Measurements from ENCODE around the gene AGPAT2.
A peak's percentile ranks its signal among the peaks of the same experiment; 100 is the strongest.

AGPAT2 gene

DNA sequence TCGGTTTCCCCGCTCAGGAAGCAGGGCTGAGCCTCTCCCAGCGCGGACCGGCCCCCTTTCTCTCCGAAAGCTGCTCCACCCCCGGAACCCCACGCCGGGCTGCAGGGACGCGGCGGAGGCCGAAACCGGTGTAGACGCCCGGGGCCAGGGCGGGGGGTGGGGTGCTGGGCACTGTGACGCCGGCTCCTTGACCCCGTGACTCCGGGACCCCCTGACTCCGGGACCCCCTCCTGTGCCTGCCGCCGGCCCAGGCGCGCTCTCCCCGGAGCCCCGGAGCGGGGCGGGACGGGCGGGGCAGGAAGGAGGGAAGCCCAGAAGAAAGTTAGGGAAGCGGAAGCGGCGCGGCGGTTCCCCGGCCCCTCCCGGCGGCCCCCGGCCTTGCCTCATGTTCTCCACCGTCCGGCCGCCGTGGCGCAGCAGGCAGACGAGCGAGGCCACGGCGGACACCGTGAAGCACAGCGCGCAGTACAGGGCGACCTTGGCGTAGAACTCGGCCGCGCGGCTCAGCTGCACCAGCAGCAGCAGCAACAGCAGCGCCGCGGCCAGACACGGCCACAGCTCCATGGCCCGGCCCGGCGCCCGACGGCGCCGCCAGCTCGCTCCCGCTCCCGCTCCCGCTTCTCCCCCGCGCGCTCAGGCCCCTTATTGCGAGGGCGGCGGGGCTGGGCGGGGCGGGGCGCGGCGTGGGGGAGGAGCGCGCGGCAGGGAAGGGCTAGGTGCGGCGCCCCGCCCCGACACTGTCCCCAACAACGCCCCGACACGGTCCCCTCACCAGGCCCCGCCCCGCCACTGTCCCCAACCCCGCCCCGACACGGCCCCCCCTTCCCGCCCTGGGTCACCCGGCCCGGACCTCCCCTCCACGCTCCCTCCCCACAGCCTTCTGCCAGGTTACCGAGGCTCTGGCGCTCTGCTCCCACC, at the start of gene AGPAT2:
TSS of gene AGPAT2 (minus strand) at position 664 of the 918 bp plus-strand sequence. CDS start at position 564, 100 bp downstream.
- peak; percentile 77 for DNase-seq

DNA sequence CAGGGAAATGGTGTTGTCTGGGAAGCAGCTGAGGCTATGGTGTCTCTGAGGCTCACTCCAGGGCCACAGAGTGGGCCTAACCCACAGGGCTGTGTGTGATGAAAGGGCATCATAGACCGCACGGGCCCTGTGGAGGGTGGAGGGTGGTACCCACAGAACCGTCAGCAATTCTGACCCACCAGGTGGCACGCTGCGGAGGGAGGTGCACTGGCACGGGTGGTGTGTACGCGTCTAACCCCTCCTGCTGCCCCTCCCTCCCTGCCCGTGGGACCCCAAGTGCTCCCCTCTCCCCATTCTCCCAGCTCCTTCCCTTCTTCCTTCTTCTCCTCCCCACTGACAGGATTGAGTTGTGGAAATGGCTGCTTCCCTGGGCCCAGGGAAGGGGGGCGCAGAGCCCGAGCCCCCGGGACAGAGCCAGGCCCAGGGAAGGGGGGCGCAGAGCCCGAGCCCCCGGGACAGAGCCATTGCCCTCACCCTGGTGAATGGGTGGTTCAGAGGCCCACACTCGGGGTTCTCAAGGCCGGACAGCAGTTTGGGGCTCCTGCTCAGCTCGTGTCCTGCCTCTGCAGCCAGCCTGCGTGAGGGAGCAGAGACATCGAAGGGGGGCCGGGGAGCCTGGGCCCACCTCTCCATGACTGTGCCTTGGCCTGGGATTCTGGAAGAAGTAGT, 48.7 kb upstream of the AGPAT2 start:
- no peak for DNase-seq

DNA sequence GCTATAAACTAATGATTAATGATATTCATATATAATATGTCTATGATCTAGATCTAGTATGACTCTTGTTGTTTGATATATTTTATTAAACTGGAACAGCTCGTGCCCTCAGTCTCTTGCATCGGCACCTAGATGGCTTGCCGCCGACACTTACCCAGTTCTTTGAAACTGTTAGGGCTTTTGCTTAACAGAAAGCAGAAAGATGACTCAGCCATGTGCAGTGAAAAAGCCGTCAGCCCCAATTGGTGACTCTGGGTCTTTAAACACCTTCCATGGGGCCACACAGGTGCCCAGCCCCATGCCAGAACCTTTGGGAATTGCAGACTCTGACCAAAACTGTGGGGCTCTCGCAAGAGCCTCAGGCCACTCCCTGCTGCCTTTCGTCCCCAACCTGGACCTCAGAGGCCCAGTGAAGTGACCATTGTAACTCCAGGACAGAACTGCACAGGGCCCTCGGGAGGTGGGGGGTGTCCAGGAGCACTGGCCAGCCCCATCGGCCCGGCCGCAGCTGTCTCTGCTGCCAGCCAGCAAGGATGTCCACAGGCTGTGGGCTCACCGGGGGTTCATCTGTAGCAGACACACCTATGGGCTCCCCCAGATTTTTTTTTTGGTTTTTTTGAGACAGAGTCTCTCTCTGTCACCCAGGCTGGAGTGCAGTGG, 47.7 kb upstream of the AGPAT2 start:
- no peak for DNase-seq

DNA sequence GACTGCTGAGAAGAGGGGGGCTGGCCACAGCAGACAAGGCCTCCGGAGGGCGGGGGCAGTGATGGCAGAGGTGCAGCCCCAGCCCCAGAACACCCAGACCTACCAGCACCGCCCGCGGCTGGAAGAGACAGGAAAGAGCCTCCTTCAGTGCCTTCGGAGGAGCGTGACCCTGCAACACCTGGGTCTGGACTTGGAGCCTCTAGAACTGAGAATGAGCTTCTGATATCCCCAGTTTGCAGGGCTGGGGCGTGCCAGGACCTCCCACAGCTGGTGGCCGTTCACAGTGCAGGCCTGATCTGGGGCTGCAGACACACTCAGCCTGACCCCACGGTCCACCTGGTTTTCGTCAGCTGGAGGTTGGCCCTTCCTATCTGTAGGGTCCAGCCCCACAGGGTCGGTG, 46.4 kb upstream of the AGPAT2 start:
- no peak for DNase-seq

DNA sequence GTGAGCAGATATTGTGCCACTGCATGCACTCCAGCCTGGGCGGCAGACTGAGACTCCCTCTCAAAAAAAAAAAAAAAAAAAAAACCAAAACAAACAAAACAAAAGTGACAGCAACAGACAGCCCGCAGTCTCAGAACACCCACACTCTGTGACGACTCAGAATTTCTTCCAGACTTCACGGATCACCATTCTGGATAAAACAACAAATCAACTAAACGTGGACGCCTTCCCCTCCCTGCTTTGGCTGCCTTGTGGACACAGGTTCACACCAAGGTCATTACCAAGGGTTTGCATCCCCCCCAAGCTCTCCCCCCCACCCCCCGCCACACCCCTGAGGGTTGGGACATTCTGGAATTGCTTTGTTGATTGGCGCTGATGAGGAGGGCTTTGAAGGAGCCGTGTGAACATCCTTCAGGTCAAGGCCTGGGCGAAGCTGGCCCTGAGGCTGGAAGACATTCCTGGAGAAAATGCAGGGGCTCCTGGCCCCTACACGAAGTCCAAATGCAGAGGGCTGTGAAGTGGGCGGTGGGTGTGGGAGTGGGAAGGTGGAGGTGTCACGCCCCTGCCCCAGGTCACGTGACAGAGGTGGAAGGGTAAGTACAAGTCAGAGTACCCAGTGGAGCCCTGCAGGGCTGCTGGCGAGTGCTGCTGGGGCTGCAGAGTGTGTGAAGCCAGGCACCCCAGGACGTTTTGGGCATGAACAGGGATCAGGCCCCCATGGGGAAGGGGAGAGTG, 45.4 kb upstream of the AGPAT2 start:
- DNase-seq, result no peak

DNA sequence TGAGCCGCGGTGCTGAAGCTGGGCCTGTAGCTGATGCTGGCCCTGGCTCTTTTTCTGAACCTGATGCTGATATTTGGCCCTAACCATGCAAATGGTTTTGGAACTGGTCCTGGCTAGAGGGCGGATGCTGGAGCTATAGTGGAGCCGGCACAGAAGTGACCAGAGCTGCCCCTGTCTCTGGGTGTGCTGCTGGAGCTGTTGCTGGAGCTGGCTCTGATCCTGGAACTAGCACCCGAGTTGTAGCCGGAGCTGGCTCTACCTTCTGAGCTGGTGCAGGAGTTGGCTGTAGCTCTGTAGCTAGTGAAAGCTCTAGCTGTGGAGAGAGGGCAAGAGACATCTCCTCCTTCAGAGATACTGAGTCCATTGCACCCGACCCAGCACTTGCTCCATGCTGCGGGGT, 42.7 kb upstream of the AGPAT2 start:
- no peak for DNase-seq

DNA sequence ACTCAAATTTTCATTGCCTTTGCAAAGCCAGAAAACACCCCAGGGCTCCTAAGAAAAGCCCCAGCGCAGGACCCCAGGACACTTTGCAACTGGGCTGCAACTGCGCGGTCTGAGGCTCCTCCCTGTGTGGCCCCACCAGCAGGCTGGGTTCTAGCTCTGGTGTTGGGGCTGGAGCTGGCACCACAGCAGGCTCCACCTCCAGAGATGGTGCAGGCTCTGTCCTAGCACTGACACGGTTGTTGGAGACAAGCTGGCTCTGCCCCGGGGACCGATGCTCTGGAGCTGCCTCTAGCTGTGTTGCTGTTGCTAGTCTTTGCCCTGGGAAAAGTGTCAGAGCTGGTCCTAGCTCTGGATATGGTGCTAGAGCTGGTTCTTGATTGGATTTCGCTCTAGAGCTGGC, 41.9 kb upstream of the AGPAT2 start:
- DNase-seq, result no peak

DNA sequence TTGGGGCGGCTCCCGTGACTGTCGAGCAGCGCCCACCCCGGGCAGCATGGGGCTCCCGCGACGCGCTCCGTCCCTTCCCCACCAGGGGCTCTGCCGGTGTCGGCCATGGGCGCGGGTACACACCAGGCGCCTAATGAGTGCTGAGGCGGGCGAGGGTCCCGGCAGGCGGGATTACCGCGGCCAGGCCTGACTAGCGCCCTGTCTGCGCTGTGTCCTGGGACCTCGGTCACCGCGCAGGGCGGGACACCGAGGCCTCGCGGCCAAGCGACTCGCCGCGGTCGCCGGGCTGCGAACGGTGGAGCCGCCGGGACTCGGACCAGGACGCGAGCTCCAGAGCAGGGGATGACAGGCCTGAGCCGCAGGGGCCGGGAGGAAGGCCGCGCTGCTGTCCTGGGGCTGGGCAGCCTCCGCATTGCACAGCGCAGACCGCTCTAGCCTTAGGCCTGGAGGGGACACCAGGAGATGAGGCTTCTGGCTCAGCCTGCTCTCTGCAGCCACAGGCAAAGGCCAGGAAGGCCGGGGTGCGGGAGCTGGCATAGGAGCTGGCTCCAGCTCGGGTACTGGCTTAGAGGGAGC, 41.4 kb upstream of the AGPAT2 start:
- DNase-seq, result peak; percentile 50

DNA sequence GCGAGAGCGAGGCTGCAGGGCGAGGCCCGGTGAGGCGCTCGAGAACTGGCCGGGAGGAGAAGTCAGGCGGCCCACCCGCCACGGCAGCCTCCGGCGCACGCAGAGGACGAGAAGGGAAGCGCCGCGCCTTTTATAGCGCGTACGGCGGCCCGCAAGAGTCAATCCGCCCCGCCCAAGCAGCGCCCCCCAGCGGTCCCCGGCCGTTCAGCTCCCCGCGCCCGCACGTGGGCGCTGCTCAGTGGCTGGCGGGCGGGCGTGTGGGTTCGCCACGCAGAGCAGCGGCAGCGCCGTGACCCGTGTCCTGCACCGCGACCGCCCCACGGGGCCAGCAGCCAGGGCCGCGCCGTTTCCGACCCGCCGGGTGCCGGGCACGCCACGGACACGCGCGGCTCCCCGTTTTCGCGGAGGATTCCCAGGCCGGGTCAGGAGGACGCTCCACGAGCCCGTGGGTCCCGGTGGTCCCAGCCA, 40.9 kb upstream of the AGPAT2 start:
- DNase-seq, result peak; percentile 93

DNA sequence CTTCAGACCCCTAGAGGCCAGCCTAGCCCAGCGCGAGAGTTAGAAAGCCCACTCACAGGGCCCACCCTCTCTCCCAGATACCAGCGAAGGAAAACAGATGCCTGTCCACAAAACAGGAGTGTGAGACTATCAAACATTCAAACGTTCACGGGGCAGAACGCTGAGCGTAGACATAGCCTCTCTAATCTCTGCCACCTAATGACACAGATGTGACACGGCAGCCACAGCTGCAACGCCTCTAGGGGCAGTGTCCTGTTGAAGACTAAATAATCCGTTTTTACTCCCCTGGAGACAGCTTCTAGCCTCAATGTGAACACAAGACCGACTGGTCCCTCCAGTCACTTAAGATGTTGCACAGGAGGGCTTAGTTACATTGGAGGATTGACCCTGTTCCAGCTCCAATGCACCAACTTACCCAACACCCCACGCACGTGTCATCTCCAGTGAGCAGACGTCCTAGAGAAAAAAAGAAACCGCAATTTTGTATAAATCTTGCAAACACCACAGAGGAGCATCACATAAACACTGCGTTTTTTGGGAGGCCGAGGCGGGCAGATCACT, 39.5 kb upstream of the AGPAT2 start:
- DNase-seq, result no peak

DNA sequence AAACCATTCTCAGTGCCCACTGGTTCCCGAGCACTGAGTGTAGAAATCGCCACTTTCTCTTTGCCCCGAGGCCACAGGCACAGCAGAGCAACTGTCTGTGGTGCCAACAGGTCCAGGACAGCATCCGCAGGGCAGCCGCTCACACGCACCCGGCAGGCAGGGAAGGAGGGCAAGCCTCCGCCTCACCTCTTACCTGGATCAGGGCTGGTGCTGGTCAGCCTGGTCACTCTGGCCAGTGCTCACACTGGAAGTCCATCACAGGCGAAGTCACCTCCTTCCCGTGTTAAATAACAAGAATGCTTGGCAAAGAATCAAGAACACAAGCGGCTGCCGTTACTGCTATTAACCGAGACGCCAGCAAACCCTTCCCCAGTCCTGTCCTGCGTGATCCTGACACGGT, 38.9 kb upstream of the AGPAT2 start:
- DNase-seq, result no peak

DNA sequence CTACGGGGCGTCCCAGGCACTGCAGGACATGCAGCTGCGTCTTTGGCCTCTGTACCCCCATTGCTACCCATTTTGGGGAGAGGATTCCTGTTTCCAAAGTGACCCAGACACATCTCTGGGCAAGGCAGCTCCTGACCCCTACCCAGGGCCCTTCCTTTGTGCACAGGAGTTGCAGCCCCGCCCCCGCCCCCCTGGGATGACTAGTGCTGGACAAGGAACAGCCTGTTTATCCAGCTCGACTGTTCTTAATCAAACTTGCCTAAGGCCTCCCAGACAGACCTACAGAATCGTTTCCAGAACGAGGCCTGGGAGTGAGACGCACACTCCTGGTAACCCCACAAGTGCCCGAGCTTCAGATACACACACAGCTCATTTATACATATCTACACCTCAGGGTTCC, 38.4 kb upstream of the AGPAT2 start:
- DNase-seq, result no peak

DNA sequence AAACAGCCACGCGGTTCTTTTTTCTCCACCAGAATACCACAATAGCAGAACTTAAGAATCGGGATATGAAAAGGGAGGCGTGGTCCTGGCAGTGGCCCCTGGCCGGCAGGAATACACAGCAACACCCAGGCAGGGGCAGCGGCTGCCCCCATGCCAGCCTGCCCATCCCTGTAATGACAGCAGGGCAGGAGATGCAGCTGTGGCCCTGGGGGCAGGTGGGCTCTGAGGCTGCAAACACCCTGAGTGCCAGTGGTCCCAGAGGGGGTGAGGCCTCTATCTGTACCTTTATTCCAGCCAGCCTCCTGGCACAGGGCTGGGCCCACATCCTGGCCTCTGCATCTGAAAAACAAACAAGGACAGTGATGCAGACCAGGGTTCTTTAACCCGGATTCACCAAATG, 37.5 kb upstream of the AGPAT2 start:
- no peak for DNase-seq

DNA sequence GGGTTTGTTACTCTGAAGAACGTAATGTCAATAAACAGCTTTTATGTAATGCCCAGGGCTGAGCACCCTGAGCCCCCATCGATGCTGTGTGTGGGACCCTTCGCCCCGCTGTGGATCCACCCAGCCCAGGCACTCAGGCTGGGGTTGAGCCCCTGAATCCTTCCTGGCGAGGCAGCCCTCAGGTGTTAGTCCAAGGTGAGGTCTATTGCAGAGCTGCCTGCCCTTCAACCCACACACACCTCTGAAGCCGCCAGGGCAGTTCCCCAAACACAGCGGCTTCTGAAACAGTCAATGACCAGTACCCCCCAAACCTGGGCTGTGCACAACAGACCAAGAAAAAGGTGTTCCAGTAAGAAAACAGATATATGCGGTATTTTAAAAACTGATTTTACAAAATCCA, 36.7 kb upstream of the AGPAT2 start:
- no peak for DNase-seq

DNA sequence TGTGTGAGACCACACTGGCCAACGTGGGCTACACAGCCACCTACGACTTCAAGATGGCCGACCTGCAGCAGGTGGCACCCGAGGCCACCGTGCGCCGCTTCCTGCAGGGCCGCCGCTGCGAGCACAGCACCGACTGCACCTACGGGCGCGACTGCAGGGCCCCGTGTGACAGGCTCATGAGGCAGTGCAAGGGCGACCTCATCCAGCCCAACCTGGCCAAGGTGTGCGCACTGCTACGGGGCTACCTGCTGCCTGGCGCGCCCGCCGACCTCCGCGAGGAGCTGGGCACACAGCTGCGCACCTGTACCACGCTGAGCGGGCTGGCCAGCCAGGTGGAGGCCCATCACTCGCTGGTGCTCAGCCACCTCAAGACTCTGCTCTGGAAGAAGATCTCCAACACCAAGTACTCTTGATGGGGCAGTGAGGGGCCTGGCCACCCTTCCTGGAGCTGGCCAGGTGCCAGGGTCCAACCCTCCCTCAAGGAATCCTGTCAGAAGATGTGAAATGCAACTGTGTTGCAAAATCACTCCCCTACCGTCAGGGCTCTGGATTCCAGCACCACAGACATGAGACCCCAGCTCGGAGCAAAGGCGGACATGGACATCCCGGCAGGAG, 36.2 kb upstream of the AGPAT2 start:
- DNase-seq, result no peak

DNA sequence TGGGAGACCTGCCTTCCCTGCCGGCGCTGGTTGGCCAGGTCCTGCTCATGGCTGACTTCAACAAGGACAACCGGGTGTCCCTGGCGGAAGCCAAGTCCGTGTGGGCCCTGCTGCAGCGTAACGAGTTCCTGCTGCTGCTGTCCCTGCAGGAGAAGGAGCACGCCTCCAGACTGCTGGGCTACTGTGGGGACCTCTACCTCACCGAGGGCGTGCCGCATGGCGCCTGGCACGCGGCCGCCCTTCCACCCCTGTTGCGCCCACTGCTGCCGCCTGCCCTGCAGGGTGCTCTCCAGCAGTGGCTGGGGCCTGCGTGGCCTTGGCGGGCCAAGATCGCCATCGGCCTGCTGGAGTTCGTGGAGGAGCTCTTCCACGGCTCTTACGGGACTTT, 35.7 kb upstream of the AGPAT2 start:
- no peak for DNase-seq

DNA sequence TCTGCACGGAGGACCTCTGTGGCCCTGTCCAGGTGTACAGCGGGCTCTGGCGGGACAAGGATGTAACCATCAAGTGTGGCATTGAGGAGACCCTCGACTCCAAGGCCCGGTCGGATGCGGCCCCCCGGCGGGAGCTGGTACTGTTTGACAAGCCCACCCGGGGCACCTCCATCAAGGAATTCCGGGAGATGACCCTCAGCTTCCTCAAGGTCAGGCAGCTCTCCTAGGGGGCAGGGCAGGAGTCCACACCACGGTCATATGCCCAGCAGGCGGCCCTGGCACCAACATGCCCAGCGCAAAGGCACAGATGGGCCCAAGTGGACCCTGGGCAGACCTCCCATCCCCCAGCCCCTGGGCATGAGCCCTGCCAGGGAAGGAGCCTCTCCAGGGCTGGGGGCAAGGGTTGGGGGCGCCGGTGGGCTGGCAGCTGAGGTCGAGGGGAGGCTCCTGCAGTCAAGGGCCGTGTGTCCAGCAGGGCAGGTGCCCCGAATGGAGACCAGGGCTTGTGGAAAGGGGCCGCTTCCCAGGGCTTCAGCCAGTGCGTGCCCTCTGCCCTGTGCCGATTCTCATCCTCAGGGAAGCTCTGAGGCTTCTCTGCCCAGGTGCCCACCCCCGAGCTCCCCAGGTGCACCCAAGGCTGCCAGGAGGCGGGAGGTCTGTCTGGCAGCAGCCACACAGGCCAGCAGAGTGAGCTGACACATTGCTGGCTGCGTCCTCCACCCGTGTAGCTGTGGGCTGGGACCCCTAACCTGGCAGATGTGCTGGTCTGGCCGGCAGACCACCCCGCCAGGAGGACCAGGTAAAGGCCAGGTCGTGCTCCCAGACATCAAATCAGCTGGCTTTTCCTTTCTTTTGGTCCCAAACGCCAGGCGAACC, 35.1 kb upstream of the AGPAT2 start:
- DNase-seq, result no peak

DNA sequence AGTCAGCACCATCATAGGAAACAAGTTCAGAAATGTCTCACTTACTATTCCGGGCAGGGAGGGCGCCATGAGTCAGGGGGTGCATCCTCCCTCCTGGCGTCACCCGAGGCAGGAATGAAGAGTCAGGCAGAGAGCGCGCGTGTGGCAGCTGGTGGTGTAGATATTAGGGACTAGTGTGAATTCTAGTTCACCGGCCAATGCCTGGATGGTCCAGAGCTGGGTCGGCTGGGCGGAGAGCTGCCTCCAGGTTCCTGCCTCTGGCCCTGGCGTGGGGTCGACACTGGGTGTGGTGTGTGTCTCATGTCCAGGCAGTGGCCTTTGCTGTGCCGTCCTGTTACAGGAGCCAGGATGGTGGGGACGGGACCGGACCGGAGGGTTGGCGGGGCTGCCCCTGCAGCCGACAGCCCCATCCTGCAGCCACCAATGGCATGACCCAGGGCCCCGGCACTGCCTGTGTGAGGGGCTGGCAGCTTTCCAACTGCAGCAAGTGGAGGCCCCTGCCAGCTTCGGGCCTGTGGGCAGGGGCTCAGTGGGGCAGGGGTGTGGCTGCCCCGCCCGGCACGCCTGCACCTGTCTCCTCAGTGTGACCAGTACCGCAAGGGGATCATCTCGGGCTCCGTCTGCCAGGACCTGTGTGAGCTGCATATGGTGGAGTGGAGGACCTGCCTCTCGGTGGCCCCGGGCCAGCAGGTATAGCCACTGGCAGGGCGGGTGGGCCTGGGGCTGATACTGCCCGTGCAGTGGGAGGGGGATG, 34.3 kb upstream of the AGPAT2 start:
- peak; percentile 52 for DNase-seq

DNA sequence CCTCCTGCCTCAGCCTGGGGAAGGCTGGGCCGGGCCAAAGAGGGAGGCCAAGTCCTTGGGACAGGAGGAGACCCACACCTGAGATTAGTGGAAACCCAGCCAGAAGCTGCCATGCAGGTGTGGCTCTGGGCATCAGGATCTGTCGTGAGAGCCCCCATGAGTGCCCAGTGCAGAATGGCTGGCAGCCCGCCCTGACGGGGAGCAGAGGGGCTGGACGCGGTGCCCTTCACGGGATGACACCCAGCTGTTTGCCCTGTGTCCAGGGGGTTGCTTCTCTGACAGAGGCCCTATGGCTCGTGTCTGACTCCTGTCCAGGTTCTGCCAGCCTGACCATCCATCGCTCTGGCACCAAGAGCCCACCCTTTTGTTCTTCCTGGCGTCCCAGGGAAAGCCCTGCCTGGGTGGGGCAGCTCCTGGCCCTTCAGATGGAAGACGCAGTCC, 33.7 kb upstream of the AGPAT2 start:
- no peak for DNase-seq

Data from femur (tissue), 1 donor.